GM12865 (cell line): ENCODE results near the gene PDAP1.

Source experiments
- DNase-seq: peaks from one replicate; pipeline ENCODE4 v3.0.0; 2010; ENCODE audit warnings: low read depth
- H3K4me3 ChIP-seq: 2 replicates; pipeline ENCODE4 v1.5.1; 2011; ENCODE audit warnings: mild to moderate bottlenecking, low read depth, low read length, control low read depth
- CTCF ChIP-seq: IDR thresholded peaks from 2 replicates; pipeline ENCODE4 v1.5.1; 2011; ENCODE audit warnings: low read length, control low read depth, low read depth, inconsistent platforms; ENCODE audit not compliant: insufficient read depth; ENCODE audit errors: missing control alignments

Gene PDAP1

DNA sequence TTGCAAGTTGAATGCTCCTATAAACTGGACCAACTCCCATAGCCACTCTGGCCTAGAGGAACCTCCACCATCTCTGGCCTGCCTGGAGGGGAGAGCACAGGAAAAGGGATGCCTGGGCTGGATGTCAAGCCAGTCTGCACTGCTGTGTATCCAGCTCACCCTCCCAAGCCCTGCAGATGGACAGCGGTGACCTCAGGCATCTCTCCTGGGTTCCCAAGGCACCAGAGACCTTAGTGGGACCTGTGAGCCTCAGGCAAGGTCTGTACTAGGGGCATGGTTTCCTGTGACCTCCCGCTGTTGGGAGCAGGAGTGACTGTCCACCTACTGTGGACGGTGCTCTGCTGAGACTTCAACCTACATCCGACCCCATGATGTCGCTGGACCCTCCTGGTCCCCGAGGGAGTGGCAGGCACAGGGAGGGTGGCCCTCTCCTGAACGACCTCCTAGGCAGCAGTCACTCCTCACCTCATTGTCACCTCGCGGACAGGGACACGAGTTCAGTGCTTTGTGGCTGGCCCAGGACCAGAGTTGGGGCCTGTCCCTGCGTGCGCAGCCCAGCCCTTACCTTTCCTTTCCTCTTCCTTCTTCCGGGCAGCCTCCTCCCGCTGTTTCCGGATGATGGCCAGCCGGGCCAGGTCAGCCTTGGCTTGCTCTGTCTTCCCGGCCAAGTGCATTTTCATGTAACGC lies 11.0 kb downstream of the PDAP1 start:
- TF ChIP-seq CTCF = no peak
- DNase-seq = no peak
- no peak overlapping the region for H3K4me3 ChIP-seq

GRCh38 chr7:99396418-99397296 lies 11.7 kb downstream of the PDAP1 start:
- no peak for TF ChIP-seq CTCF
- no peak for DNase-seq
- no peak overlapping the region for H3K4me3 ChIP-seq

DNA sequence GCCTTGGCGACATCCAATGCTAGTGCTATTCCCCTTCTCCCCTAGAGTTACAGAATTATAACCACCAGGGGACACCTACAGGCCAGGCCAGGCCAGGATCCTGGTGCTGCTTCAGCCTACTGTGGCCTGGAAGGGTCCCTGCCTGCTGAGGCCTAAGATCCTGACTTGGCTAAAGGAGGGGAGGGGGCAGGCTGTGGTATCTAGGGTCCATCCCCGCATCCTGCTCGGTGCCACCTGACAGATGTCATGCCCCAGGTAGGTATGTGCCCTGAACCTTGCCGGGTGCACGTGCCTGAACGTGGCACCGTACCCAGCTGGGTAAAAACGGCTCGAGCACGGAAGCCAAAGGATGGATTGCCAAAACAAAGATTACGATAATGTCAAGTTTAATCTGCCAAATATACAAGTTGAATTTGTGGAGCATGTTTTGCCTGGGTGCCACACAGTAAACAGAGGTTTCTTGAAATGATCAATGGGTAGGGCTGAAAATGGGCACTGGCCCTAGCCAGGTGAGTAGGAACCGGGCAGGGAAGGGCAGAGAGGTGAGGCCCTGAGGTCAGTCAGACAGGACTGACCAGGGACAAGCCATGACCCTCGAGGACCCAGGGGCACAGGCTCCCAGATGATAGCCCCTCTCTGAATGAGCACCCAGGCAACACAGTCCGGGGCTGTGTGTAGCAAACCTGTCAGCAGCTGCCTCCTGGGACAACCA lies 12.6 kb downstream of the PDAP1 start:
- no peak for TF ChIP-seq CTCF
- DNase-seq = no peak

GRCh38 chr7:99394188-99394502 lies 14.3 kb downstream of the PDAP1 start:
- TF ChIP-seq CTCF = no peak
- no peak for DNase-seq
- H3K4me3 ChIP-seq = no peak overlapping the region

More for the DNA sequence above, 12.6 kb downstream of the PDAP1 start:
- H3K4me3 ChIP-seq = no peak overlapping the region

- no peak for TF ChIP-seq CTCF
- no peak overlapping the region for H3K4me3 ChIP-seq
- no peak for DNase-seq
Measured at GRCh38 chr7:99393355-99394187, 14.8 kb downstream of the PDAP1 start.

DNA sequence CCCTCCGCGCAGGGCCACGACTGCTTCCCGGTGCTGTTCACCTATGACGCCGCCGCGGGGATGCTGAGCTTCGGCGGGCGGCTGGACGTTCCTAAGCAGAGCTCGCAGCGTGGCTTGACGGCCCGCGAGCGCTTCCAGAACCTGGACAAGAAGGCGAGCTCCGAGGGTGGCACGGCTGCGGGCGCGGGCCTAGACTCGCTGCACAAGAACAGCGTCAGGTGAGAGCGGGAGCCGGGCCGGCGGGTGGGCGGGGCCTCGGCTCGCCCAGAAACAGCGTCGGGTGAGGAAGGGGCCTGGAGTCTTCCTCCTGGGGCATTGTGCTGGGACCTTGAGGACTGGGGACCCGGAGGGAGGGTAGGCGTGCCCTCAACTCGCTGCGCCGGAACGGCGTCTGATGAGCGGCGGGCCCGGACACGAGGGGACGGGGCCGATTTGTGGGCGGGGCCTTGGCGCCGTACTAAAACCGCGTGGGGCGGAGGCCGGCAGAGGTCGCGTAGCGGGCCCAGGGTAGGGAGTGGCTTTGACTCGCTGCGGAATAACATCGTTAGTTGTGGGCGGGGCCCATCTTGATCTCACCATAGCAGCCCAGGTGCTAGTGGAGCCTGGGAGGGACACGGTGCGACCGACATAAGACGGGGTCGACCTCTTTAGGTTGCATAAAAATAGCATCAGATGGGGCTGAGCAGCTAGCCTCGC lies 15.6 kb downstream of the PDAP1 start:
- peak; percentile 71 for DNase-seq
- H3K4me3 ChIP-seq = no peak overlapping the region

More for the DNA sequence above, 15.6 kb downstream of the PDAP1 start:
- no peak for TF ChIP-seq CTCF
